Activated T-helper 1 cell treated with anti-CD3 and anti-CD28 coated beads, Interleukin-12 subunit alpha, Interleukin-12 subunit beta, Interleukin-2, Interleukin-4 antibody, amounts not matched to agents 30 ng/mL and 10 ng/mL and 1 ng/mL, durations not matched to agents 14 hours and 24 hours and 36 hours (primary cell): Measurements from ENCODE around the gene KIF22. TPM values are rescaled to one million over a fixed set of nuclear protein-coding genes. Genes with fewer than 3 reads are reported as not detected.

Experiments used
- DNase-seq: peaks from one replicate; pipeline ENCODE4 v3.0.0; 2021; ENCODE audit warnings: low spot score
- H3K27ac Mint-ChIP-seq: one replicate; pipeline ENCODE4 v1.8.0; 2021; ENCODE audit warnings: mild to moderate bottlenecking, mixed read lengths
- H3K27me3 Mint-ChIP-seq: one replicate; pipeline ENCODE4 v1.8.0; 2022; ENCODE audit warnings: mild to moderate bottlenecking, moderate library complexity, mixed read lengths; ENCODE audit not compliant: insufficient read depth
- H3K36me3 Mint-ChIP-seq: one replicate; pipeline ENCODE4 v1.8.0; 2021; ENCODE audit warnings: low read depth, mixed read lengths
- H3K4me1 Mint-ChIP-seq: one replicate; pipeline ENCODE4 v1.8.0; 2021; ENCODE audit warnings: low read depth, mixed read lengths
- H3K4me3 Mint-ChIP-seq: one replicate; pipeline ENCODE4 v1.8.0; 2021; ENCODE audit warnings: mild to moderate bottlenecking, moderate library complexity, mixed read lengths
- H3K9me3 Mint-ChIP-seq: one replicate; pipeline ENCODE4 v1.8.0; 2021; ENCODE audit warnings: mixed read lengths
- intact Hi-C: fragments of 100-400 bp; cut with micrococcal nuclease; formaldehyde crosslinking; loops from one replicate; pipeline ENCODE4 v1.15.1; 2024
- total RNA-seq: library from RNA; stranded (reverse); gene quantifications from 2 replicates; pipeline ENCODE4 v1.2.3, GENCODE V29; 2022

Gene KIF22
- total RNA-seq, 1 donor from 2014 or later, result 140 TPM

- peaks cover 37% of the 10 kb centered on the region for H3K36me3 Mint-ChIP-seq
- H3K4me3 Mint-ChIP-seq, result peak overlapping the region; percentile 90
- intact Hi-C loops, result loop anchor here (1.0 to 5.0 kb wide), 12 partner anchors 17 to 986 kb away; partner anchors contain the start of genes ALDOA, ATXN2L, C16orf54 and C16orf92
- no peaks in the 10 kb centered on the region for H3K27me3 Mint-ChIP-seq
- H3K27ac Mint-ChIP-seq, result peak overlapping the region; percentile 94
- H3K4me1 Mint-ChIP-seq, result peaks cover 51% of the 10 kb centered on the region
- no peak for DNase-seq
- H3K9me3 Mint-ChIP-seq, result no peaks in the 10 kb centered on the region
Measured at GRCh38 chr16:29808219-29808900, 17.8 kb downstream of the KIF22 start.

GRCh38 chr16:29809031-29809747 is 18.6 kb downstream of the KIF22 start:
- DNase-seq, result no peak
- intact Hi-C loops, result loop anchor here (2.0 to 5.0 kb wide), 10 partner anchors 62 to 987 kb away; partner anchors contain the start of genes ALDOA, ATXN2L, C16orf54 and C16orf92
- no peaks in the 10 kb centered on the region for H3K27me3 Mint-ChIP-seq
- H3K4me1 Mint-ChIP-seq, result peaks cover 43% of the 10 kb centered on the region
- H3K36me3 Mint-ChIP-seq, result peaks cover 35% of the 10 kb centered on the region
- H3K9me3 Mint-ChIP-seq, result no peaks in the 10 kb centered on the region
- peak overlapping the region; percentile 90 for H3K4me3 Mint-ChIP-seq
- peak overlapping the region; percentile 94 for H3K27ac Mint-ChIP-seq

- no peaks in the 10 kb centered on the region for H3K9me3 Mint-ChIP-seq
- DNase-seq, result no peak
- peaks cover 42% of the 10 kb centered on the region for H3K4me1 Mint-ChIP-seq
- H3K27me3 Mint-ChIP-seq, result no peaks in the 10 kb centered on the region
- intact Hi-C loops, result loop anchor here (2.0 to 5.0 kb wide), 10 partner anchors 63 to 988 kb away; partner anchors contain the start of genes ALDOA, ATXN2L, C16orf54 and C16orf92
- H3K27ac Mint-ChIP-seq, result peak overlapping the region; percentile 70
- peaks cover 29% of the 10 kb centered on the region for H3K36me3 Mint-ChIP-seq
- peak overlapping the region; percentile 81 for H3K4me3 Mint-ChIP-seq
Measured at GRCh38 chr16:29809850-29810698, 19.5 kb downstream of the KIF22 start.

- Mint-ChIP-seq H3K4me3 (peak overlapping the region; percentile 81), H3K36me3 (peaks cover 26% of the 10 kb centered on the region), H3K9me3 (no peaks in the 10 kb centered on the region), H3K27me3 (no peaks in the 10 kb centered on the region), H3K27ac (peak overlapping the region; percentile 83), H3K4me1 (peaks cover 45% of the 10 kb centered on the region)
- intact Hi-C loops, result no loop called here
- DNase-seq, result no peak
Measured at GRCh38 chr16:29810699-29811169, 20.2 kb downstream of the KIF22 start.

- peak; percentile 74 for DNase-seq
- Mint-ChIP-seq H3K4me1 (peaks cover 46% of the 10 kb centered on the region), H3K27me3 (no peaks in the 10 kb centered on the region), H3K9me3 (no peaks in the 10 kb centered on the region), H3K4me3 (peak overlapping the region; percentile 81), H3K36me3 (peaks cover 26% of the 10 kb centered on the region), H3K27ac (peak overlapping the region; percentile 83)
- intact Hi-C loops, result no loop called here
Measured at GRCh38 chr16:29811170-29811895, 20.8 kb downstream of the KIF22 start.

- peak within 1 kb of the TSS; percentile 83 for H3K27ac Mint-ChIP-seq
- H3K36me3 Mint-ChIP-seq, result peaks cover 29% of the 10 kb centered on the region
- intact Hi-C loops, result no loop called here
- H3K4me1 Mint-ChIP-seq, result peaks cover 46% of the 10 kb centered on the region
- peak within 1 kb of the TSS; percentile 81 for H3K4me3 Mint-ChIP-seq
- H3K27me3 Mint-ChIP-seq, result no peaks in the 10 kb centered on the region
- H3K9me3 Mint-ChIP-seq, result no peaks in the 10 kb centered on the region
- DNase-seq, result no peak
Measured at GRCh38 chr16:29811896-29812665, 21.5 kb downstream of the KIF22 start, which contains the start of gene PRRT2. Gene PRRT2, plus strand, starts transcription at chr16:29812193. Its CDS starts 862 bp downstream, at chr16:29813055.

GRCh38 chr16:29812754-29813643 is 22.4 kb downstream of the KIF22 start:
- intact Hi-C loops, result no loop called here
- H3K4me3 Mint-ChIP-seq, result peak overlapping the region; percentile 45
- DNase-seq, result no peak
- H3K9me3 Mint-ChIP-seq, result no peaks in the 10 kb centered on the region
- peaks cover 48% of the 10 kb centered on the region for H3K4me1 Mint-ChIP-seq
- H3K27ac Mint-ChIP-seq, result no peak overlapping the region
- no peaks in the 10 kb centered on the region for H3K27me3 Mint-ChIP-seq
- peaks cover 29% of the 10 kb centered on the region for H3K36me3 Mint-ChIP-seq

- H3K27ac Mint-ChIP-seq, result peak overlapping the region; percentile 98
- H3K9me3 Mint-ChIP-seq, result no peaks in the 10 kb centered on the region
- no peaks in the 10 kb centered on the region for H3K27me3 Mint-ChIP-seq
- H3K4me1 Mint-ChIP-seq, result peaks cover 46% of the 10 kb centered on the region
- H3K36me3 Mint-ChIP-seq, result peaks cover 27% of the 10 kb centered on the region
- peak overlapping the region; percentile 48 for H3K4me3 Mint-ChIP-seq
- DNase-seq, result no peak
- intact Hi-C loops, result no loop called here
Measured at GRCh38 chr16:29813644-29814562, 23.4 kb downstream of the KIF22 start.

GRCh38 chr16:29814592-29814991 is 24.0 kb downstream of the KIF22 start:
- Mint-ChIP-seq H3K27ac (peak overlapping the region; percentile 98), H3K4me3 (peak overlapping the region; percentile 94), H3K9me3 (no peaks in the 10 kb centered on the region), H3K36me3 (peaks cover 29% of the 10 kb centered on the region), H3K4me1 (peaks cover 51% of the 10 kb centered on the region), H3K27me3 (no peaks in the 10 kb centered on the region)
- DNase-seq, result no peak
- intact Hi-C loops, result no loop called here

- intact Hi-C loops, result no loop called here
- H3K27me3 Mint-ChIP-seq, result no peaks in the 10 kb centered on the region
- H3K36me3 Mint-ChIP-seq, result peaks cover 29% of the 10 kb centered on the region
- peaks cover 56% of the 10 kb centered on the region for H3K4me1 Mint-ChIP-seq
- H3K9me3 Mint-ChIP-seq, result no peaks in the 10 kb centered on the region
- no peak for DNase-seq
- peak overlapping the region; percentile 98 for H3K27ac Mint-ChIP-seq
- H3K4me3 Mint-ChIP-seq, result peak overlapping the region; percentile 94
Measured at GRCh38 chr16:29815032-29815721, 24.6 kb downstream of the KIF22 start.
